Body of pancreas (tissue), 4 donors: Measurements from ENCODE around the gene CSPG4. TPM values are rescaled to one million over a fixed set of nuclear protein-coding genes. Genes with fewer than 3 reads are reported as not detected.
"Not testable (repeated sequence)": the region's sequence is repeated elsewhere in the genome, so short reads cannot be mapped to it uniquely, and the experiment has no call there.

Source experiments
- ATAC-seq: fragments of 150-250 bp; one replicate; pipeline ENCODE4 v1.9.1; 2016
- DNase-seq, 4 donors: peaks; one replicate each; pipeline ENCODE4 v3.0.0-alpha.2; 2019
- H3K27ac ChIP-seq, 4 donors: fragments of 200-600 bp; sonication (generic); 1 replicate in 3 of 4; 2 replicates in 1 of 4; pipeline versions ENCODE4 v1.5.1 to v1.6.1; 2016 to 2019; ENCODE audit warnings: mild to moderate bottlenecking in 1 of 4, mixed read lengths in 1 of 4, moderate library complexity in 1 of 4
- H3K27me3 ChIP-seq, 2 donors: fragments of 200-600 bp; sonication (generic); one replicate each; pipeline ENCODE4 v1.6.0; 2016; ENCODE audit warnings: mild to moderate bottlenecking in 1 of 2
- H3K36me3 ChIP-seq, 2 donors: fragments of 200-600 bp; sonication (generic); replicated peaks in 1 of 2; 2 replicates each; pipeline ENCODE4 v1.5.1; 2016; ENCODE audit warnings: low read depth in 2 of 2; ENCODE audit not compliant: insufficient read depth in 1 of 2
- H3K4me1 ChIP-seq: fragments of 200-600 bp; sonication (generic); one replicate; pipeline ENCODE4 v1.6.0; 2016
- H3K4me3 ChIP-seq, 2 donors: fragments of 200-600 bp; sonication (generic); 1 replicate in 1 of 2; 2 replicates in 1 of 2; pipeline ENCODE4 v1.5.1; 2016 to 2019
- H3K9me3 ChIP-seq, 3 donors: fragments of 200-600 bp; sonication (generic); 1 replicate in 2 of 3; 2 replicates in 1 of 3; pipeline ENCODE4 v1.5.1; 2016
- CTCF ChIP-seq, 7 experiments: fragments of 450-650 bp in 4 of 7; fragments of 200-600 bp in 3 of 7; sonication (generic) in 3 of 7; IDR thresholded peaks; one replicate each; pipeline ENCODE4 v1.5.1; 2016 to 2019; ENCODE audit warnings: antibody characterized with exemption in 7 of 7
- POLR2A ChIP-seq, 3 donors: fragments of 450-650 bp; IDR thresholded peaks; one replicate each; pipeline ENCODE4 v1.6.1; 2016; ENCODE audit warnings: antibody characterized with exemption in 3 of 3, mild to moderate bottlenecking in 2 of 3
- WGBS, 2 donors: methylation state at CpG; one replicate each; pipeline ENCODE4 v1.1.5; 2017; 5-methylcytosine and 5-hydroxymethylcytosine counted together
- intact Hi-C: fragments of 100-400 bp; cut with DNase I; formaldehyde crosslinking; loops from one replicate; pipeline ENCODE4 v1.15.1; 2023
- total RNA-seq, 2 donors: library from RNA; depleted of rRNA; stranded (reverse); fragments of >200 nt; gene quantifications; one replicate each; pipeline ENCODE4 v1.1.0, GENCODE V29; 2016

Gene CSPG4
- total RNA-seq, 2 donors from 2014 or later = 3.1 to 13.8 TPM

- peak; percentile 65 to 83 (median 78) for DNase-seq
- WGBS, 2 donors = 13 to 18% methylated on average over 11 to 20 of the region's 20 CpGs
- Histone ChIP-seq H3K4me3 (no peak overlapping the region), H3K36me3 (no peaks in the 10 kb centered on the region), H3K9me3 (no peaks in the 10 kb centered on the region), H3K27me3 (no peaks in the 10 kb centered on the region), H3K4me1 (peaks cover 16% of the 10 kb centered on the region), H3K27ac (peak overlapping the region in 1 of 4 donors; percentile 48)
- intact Hi-C loops = no loop called here
- ATAC-seq = peak; percentile 88
- no peak for TF ChIP-seq POLR2A (IDR thresholded peaks at IDR 0.05)
- TF ChIP-seq CTCF (IDR thresholded peaks at IDR 0.05) = peak; percentile 37 to 68 (median 50)
These were observed 18.1 kb downstream of the CSPG4 start for GRCh38 chr15:75694241-75695182.

GRCh38 chr15:75693501-75694240 is 19.0 kb downstream of the CSPG4 start:
- H3K4me1 ChIP-seq = peaks cover 16% of the 10 kb centered on the region
- H3K36me3 ChIP-seq = no peaks in the 10 kb centered on the region
- WGBS, 2 donors = 65 to 94% methylated on average over 3 to 14 of the region's 14 CpGs
- TF ChIP-seq CTCF (IDR thresholded peaks at IDR 0.05) = no peak
- no peaks in the 10 kb centered on the region for H3K27me3 ChIP-seq
- no peak overlapping the region for H3K4me3 ChIP-seq
- ATAC-seq (no peak), DNase-seq (no peak)
- H3K9me3 ChIP-seq = no peaks in the 10 kb centered on the region
- intact Hi-C loops = no loop called here
- H3K27ac ChIP-seq = no peak overlapping the region

GRCh38 chr15:75693028-75693427 is 19.6 kb downstream of the CSPG4 start:
- H3K9me3 ChIP-seq, H3K27ac ChIP-seq, H3K36me3 ChIP-seq, DNase-seq, H3K27me3 ChIP-seq, H3K4me3 ChIP-seq, intact Hi-C loops, ATAC-seq: not testable (repeated sequence)
- WGBS, 2 donors = 56 to 73% methylated on average over 3 to 13 of the region's 15 CpGs
- H3K4me1 ChIP-seq = peaks cover 16% of the 10 kb centered on the region

GRCh38 chr15:75692311-75692710 is 20.3 kb downstream of the CSPG4 start:
- H3K9me3 ChIP-seq, H3K27me3 ChIP-seq, H3K4me3 ChIP-seq, DNase-seq, H3K36me3 ChIP-seq, H3K27ac ChIP-seq, intact Hi-C loops, ATAC-seq: not testable (repeated sequence)
- H3K4me1 ChIP-seq = peaks cover 16% of the 10 kb centered on the region
- 40 to 50% methylated on average over 4 of the region's 4 CpGs for WGBS, 2 donors

- H3K36me3 ChIP-seq, DNase-seq, H3K9me3 ChIP-seq, H3K27me3 ChIP-seq, ATAC-seq, H3K4me3 ChIP-seq, H3K27ac ChIP-seq, H3K4me1 ChIP-seq: not testable (repeated sequence)
- intact Hi-C loops = loop anchor here (10.0 kb wide), 1 partner anchor 325 kb away; the partner anchor contains the start of gene MAN2C1
- 73 to 83% methylated on average over 8 to 20 of the region's 20 CpGs for WGBS, 2 donors
These were observed 23.2 kb downstream of the CSPG4 start for GRCh38 chr15:75689429-75689828.

GRCh38 chr15:75688831-75689230 is 23.8 kb downstream of the CSPG4 start:
- Histone ChIP-seq H3K36me3 (no peaks in the 10 kb centered on the region), H3K9me3 (no peaks in the 10 kb centered on the region), H3K4me1 (peaks cover 3% of the 10 kb centered on the region), H3K27ac (no peak overlapping the region), H3K27me3 (no peaks in the 10 kb centered on the region), H3K4me3 (no peak overlapping the region)
- DNase-seq = no peak
- ATAC-seq = no peak
- intact Hi-C loops = loop anchor here (10.0 kb wide), 1 partner anchor 324 kb away; the partner anchor contains the start of gene MAN2C1
- WGBS, 2 donors = 77 to 92% methylated on average over 10 to 26 of the region's 26 CpGs
- TF ChIP-seq POLR2A (IDR thresholded peaks at IDR 0.05) (no peak), CTCF (IDR thresholded peaks at IDR 0.05) (no peak)
